ENCODE measurements around the gene GOLM1.

GRCh38 chr9:86126998-86127972, 27.9 kb upstream of the GOLM1 start:
- TF ChIP-seq MAX (IDR thresholded peaks at IDR 0.05) (no peak), CTCF (IDR thresholded peaks at IDR 0.05; ENCODE audit: low read depth, low read length, missing input control) (no peak), GABPA (IDR thresholded peaks at IDR 0.05 in 1 of 2, conservative IDR thresholded peaks at IDR 0.05 in 1 of 2) (no peak), REST (IDR thresholded peaks at IDR 0.05) (no peak), FOXA1 (IDR thresholded peaks at IDR 0.05) (no peak), JUND (IDR thresholded peaks at IDR 0.05) (peak in 1 of 2 donors; percentile 13), ATF3 (IDR thresholded peaks at IDR 0.05) (no peak), SP1 (IDR thresholded peaks at IDR 0.05) (peak; percentile 69), YY1 (IDR thresholded peaks at IDR 0.05) (no peak), EGR1 (IDR thresholded peaks at IDR 0.05; ENCODE audit: low read depth in 2 of 2) (no peak), RAD21 (IDR thresholded peaks at IDR 0.05) (no peak), ZBTB33 (IDR thresholded peaks at IDR 0.05) (no peak)
